ENCODE results near the gene FLG.
"Not testable (repeated sequence)": the region's sequence is repeated elsewhere in the genome, so short reads cannot be mapped to it uniquely, and the experiment has no call there.

The FLG gene

GRCh38 chr1:152325111-152325510 is at the start of gene FLG:
Gene FLG, minus strand, starts transcription at chr1:152325239. Its CDS starts 9,783 bp downstream, at chr1:152315456.
- DNase-seq: no peak

- DNase-seq: no peak
Observed at GRCh38 chr1:152374451-152374850, 49.4 kb upstream of the FLG start.

- DNase-seq: no peak
Observed at GRCh38 chr1:152372672-152373071, 47.6 kb upstream of the FLG start.

GRCh38 chr1:152367436-152367835 is 42.4 kb upstream of the FLG start:
- DNase-seq: no peak

GRCh38 chr1:152359906-152360305 is 34.9 kb upstream of the FLG start, which contains the start of gene FLG2:
Gene FLG2, minus strand, starts transcription at chr1:152360006. Its CDS starts 1,122 bp downstream, at chr1:152358884.
- DNase-seq: no peak

- DNase-seq: no peak
Observed at GRCh38 chr1:152356736-152357135, 31.7 kb upstream of the FLG start.

GRCh38 chr1:152349611-152350010 is 24.6 kb upstream of the FLG start:
- DNase-seq: no peak

GRCh38 chr1:152348447-152348846 is 23.4 kb upstream of the FLG start:
- no peak for DNase-seq

- peak; percentile 65 for DNase-seq
Observed at GRCh38 chr1:152347116-152347728, 22.2 kb upstream of the FLG start.

- no peak for DNase-seq
Observed at GRCh38 chr1:152344438-152344837, 19.4 kb upstream of the FLG start.

GRCh38 chr1:152343006-152343405 is 18.0 kb upstream of the FLG start:
- DNase-seq: no peak

- DNase-seq: no peak
Observed at GRCh38 chr1:152335399-152335798, 10.4 kb upstream of the FLG start.

GRCh38 chr1:152328801-152329391 is 3.9 kb upstream of the FLG start:
- DNase-seq: no peak

- DNase-seq: no peak
Observed at GRCh38 chr1:152313970-152314369, 11.1 kb downstream of the FLG start.

- DNase-seq: no peak
Observed at GRCh38 chr1:152313319-152313801, 11.7 kb downstream of the FLG start.

GRCh38 chr1:152312169-152312568 is 12.9 kb downstream of the FLG start:
- not testable (repeated sequence) for DNase-seq

- DNase-seq: no peak
Observed at GRCh38 chr1:152309955-152310354, 15.1 kb downstream of the FLG start.

- DNase-seq: not testable (repeated sequence)
Observed at GRCh38 chr1:152309320-152309901, 15.6 kb downstream of the FLG start.

- DNase-seq: not testable (repeated sequence)
Observed at GRCh38 chr1:152308758-152309157, 16.3 kb downstream of the FLG start.

- DNase-seq: not testable (repeated sequence)
Observed at GRCh38 chr1:152307970-152308369, 17.1 kb downstream of the FLG start.

- not testable (repeated sequence) for DNase-seq
Observed at GRCh38 chr1:152306123-152306522, 18.9 kb downstream of the FLG start.

GRCh38 chr1:152304773-152305172 is 20.3 kb downstream of the FLG start:
- not testable (repeated sequence) for DNase-seq

- not testable (repeated sequence) for DNase-seq
Observed at GRCh38 chr1:152303139-152303872, 21.7 kb downstream of the FLG start.
